Spinal cord (tissue), 10 donors: ENCODE measurements around the gene CDHR5. TPM values are rescaled to one million over a fixed set of nuclear protein-coding genes. Genes with fewer than 3 reads are reported as not detected.

Source experiments
- DNase-seq, 6 donors: peaks; one replicate each; pipeline versions ENCODE4 v3.0.0 to v3.0.0-alpha.2; 2013 to 2015; ENCODE audit warnings: low spot score in 6 of 6, low read depth in 4 of 6
- H3K27ac ChIP-seq: one replicate; pipeline ENCODE4 v1.5.1; 2013; ENCODE audit warnings: low read depth, low read length, control low read depth
- H3K27me3 ChIP-seq: one replicate; pipeline ENCODE4 v1.6.1; 2013; ENCODE audit warnings: low read length; ENCODE audit not compliant: control insufficient read depth, insufficient read depth
- H3K36me3 ChIP-seq: one replicate; pipeline ENCODE4 v1.6.1; 2013; ENCODE audit warnings: low read length; ENCODE audit not compliant: control insufficient read depth, insufficient read depth
- H3K4me1 ChIP-seq: one replicate; pipeline ENCODE4 v1.6.1; 2013; ENCODE audit warnings: low read length; ENCODE audit not compliant: control insufficient read depth, insufficient read depth
- H3K4me3 ChIP-seq: one replicate; pipeline ENCODE4 v1.5.1; 2013; ENCODE audit warnings: low read depth, low read length, control low read depth
- H3K9me3 ChIP-seq: one replicate; pipeline ENCODE4 v1.6.1; 2013; ENCODE audit warnings: low read length; ENCODE audit not compliant: control insufficient read depth, insufficient read depth
- WGBS: methylation state at CpG from one replicate; pipeline ENCODE4 v1.1.5; 2013; ENCODE audit warnings: missing lambda C conversion rate; ENCODE audit not compliant: insufficient coverage; 5-methylcytosine and 5-hydroxymethylcytosine counted together
- polyA plus RNA-seq, 2 donors: library from polyadenylated mRNA; unstranded; fragments of 120-200 nt; gene quantifications; one replicate each; pipeline ENCODE4 v1.2.1, GENCODE V29; 2013; ENCODE audit not compliant: insufficient read length in 2 of 2
- total RNA-seq, 2 donors: library from RNA; depleted of rRNA in 1 of 2; stranded (reverse); fragments of 120-200 nt in 1 of 2; fragments of >200 nt in 1 of 2; gene quantifications; one replicate each; pipeline versions ENCODE4 v1.2.3 to v1.2.4, GENCODE V29; 2013 to 2014
- donor health status: healthy.

Gene CDHR5
- total and polyA plus RNA-seq, 4 donors, result 0.71 to 2.5 (median 1.5) TPM; not detected in 1

DNA sequence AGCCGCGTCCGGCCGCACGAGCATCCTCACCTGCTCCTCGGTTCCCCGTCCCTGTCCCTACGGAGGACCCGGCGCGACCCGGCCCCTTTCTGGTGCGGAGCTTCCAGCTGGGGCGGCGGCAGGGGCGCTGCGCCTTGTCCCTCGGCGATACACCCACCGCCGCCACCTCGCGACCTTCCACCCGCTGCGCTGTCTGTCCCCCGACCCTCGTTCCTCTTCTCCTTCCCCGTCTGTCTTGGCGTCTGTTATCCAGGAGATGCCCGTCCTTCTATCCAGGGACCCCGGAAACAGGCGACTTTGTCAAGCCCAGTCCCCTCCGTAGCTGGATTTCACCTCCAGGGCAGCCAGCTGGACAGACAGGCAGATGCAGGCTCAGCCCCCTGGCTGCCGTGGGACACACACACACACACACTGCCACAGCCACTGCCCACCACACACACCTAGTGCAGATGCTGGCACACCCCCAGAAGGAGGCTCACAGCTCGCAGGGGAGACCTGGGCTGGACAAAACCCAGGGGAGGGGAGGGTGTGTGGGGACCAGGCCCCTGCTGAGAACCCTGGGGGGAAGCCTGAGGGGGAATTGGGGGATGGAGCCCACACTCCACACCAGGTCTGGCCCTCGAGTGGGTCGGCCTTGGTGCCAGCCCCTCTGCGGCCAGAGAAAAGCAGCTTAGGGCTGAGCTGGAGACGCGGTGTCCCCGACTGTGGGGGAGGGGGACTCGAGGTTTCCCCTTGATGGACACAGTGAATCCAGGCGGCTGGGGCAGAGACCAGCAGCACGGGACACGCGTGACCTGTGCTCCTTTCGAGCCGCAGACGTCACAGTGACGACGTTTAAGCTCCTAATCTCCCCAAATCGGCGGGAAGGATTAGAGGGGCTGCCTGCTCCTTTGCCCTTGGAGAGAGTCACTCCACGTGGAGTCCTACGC is 13.1 kb upstream of the CDHR5 start:
- H3K4me3 ChIP-seq, result no peak overlapping the region
- H3K27ac ChIP-seq, result no peak overlapping the region
- DNase-seq, result peak in 1 of 6 donors; percentile 16
- H3K4me1 ChIP-seq, result peaks cover 38% of the 10 kb centered on the region
- 21% methylated on average over 50 of the region's 55 CpGs for WGBS
- H3K36me3 ChIP-seq, result peaks cover 35% of the 10 kb centered on the region
- H3K9me3 ChIP-seq, result no peaks in the 10 kb centered on the region
- H3K27me3 ChIP-seq, result peaks cover 52% of the 10 kb centered on the region

DNA sequence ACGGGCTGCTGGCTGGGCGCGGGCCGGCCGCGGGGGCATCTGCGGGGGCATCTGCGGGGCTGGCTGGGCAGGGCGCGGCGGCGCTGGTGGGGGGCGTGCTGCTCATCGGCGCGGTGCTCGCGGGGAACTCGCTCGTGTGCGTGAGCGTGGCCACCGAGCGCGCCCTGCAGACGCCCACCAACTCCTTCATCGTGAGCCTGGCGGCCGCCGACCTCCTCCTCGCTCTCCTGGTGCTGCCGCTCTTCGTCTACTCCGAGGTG is 12.5 kb upstream of the CDHR5 start:
- Histone ChIP-seq H3K4me3 (no peak overlapping the region), H3K4me1 (peaks cover 38% of the 10 kb centered on the region), H3K9me3 (no peaks in the 10 kb centered on the region), H3K36me3 (peaks cover 32% of the 10 kb centered on the region), H3K27me3 (peaks cover 52% of the 10 kb centered on the region), H3K27ac (no peak overlapping the region)
- WGBS, result 2% methylated on average over 34 of the region's 34 CpGs
- no peak for DNase-seq

DNA sequence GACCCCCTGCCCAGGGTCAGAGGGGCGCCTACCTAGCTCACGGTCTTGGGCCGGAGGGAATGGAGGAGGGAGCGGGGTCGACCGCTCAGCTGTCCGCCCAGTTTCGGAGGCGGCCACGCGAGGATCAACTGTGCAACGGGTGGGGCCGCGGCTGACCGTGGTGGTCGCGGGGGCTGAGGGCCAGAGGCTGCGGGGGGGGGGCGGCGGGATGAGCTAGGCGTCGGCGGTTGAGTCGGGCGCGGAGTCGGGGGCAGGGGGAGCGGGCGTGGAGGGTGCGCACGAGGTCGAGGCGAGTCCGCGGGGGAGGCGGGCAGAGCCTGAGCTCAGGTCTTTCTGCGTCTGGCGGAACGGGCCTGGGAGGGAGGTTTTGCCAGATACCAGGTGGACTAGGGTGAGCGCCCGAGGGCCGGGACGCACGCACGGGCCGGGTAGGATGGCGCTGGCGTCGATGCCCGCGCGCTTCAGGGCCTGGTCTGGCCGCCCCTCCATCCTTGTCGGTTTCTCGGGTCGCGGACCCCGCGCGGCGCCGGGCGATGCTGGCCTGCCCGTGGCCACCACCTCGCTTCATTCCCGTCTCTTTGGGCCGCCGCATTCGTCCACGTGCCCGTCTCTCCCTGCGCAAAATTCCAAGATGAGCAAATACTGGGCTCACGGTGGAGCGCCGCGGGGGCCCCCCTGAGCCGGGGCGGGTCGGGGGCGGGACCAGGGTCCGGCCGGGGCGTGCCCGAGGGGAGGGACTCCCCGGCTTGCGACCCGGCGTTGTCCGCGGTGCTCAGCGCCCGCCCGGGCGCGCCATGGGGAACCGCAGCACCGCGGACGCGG is 12.0 kb upstream of the CDHR5 start, which contains the start of gene DRD4:
TSS of gene DRD4 (plus strand) at position 759 of the 822 bp plus-strand sequence. CDS start at position 795, 36 bp downstream.
- peaks cover 27% of the 10 kb centered on the region for H3K36me3 ChIP-seq
- H3K4me1 ChIP-seq, result peaks cover 38% of the 10 kb centered on the region
- no peak within 1 kb of the TSS for H3K27ac ChIP-seq
- no peaks in the 10 kb centered on the region for H3K9me3 ChIP-seq
- no peak within 1 kb of the TSS for H3K4me3 ChIP-seq
- 7% methylated on average over 100 of the region's 100 CpGs for WGBS
- DNase-seq, result peak in 1 of 6 donors; percentile 28
- peaks cover 52% of the 10 kb centered on the region for H3K27me3 ChIP-seq

DNA sequence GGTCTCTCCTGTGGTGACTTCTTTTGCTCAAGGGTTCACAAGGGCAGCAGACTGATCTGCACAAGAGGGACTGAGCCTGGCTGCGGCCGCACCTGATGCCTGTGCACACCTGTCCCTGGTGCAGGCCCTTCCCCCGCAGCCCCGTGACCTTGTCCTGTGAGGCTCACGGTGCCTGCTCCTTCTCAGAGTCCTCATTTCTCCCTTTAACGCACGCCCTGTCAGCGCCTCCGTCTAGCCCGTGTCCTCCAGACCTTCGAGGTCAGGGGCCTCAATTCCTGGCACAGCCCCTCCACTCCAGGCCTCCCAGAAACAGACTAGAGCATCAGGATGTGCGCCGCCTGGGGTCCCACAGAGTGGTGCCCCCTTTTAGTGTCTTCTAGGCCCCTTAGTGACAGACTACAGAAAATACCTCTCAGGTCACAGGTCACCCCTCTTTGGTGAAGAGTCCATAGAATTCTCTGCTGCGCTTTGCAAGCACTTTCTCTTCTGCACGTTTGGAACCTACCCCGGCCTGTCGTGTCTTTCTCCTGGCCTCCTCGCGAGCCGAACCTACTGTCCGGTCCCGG is 11.3 kb upstream of the CDHR5 start:
- peaks cover 35% of the 10 kb centered on the region for H3K4me1 ChIP-seq
- WGBS, result 47% methylated on average over 22 of the region's 22 CpGs
- H3K9me3 ChIP-seq, result no peaks in the 10 kb centered on the region
- no peak overlapping the region for H3K4me3 ChIP-seq
- peaks cover 22% of the 10 kb centered on the region for H3K36me3 ChIP-seq
- DNase-seq, result peak in 1 of 6 donors; percentile 1
- peaks cover 49% of the 10 kb centered on the region for H3K27me3 ChIP-seq
- H3K27ac ChIP-seq, result no peak overlapping the region

DNA sequence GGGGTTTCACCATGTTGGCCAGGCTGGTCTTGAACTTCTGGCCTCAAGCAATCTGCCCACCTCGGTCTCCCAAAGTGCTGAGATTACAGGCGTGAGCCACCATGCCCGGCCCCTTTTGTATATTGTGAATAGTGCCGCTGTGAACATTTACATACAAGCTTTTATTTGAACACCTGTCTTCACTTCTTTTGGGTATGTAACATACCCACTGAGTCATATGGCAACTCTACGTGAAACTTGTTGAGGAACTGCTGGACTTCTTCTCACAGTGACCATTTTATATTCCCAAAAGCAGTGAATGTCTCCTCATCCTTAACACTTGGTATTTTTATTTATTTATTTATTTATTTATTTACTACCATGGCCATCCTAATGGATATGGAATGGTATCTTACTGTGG is 6.1 kb upstream of the CDHR5 start:
- no peak for DNase-seq
- Histone ChIP-seq H3K27ac (no peak overlapping the region), H3K27me3 (peaks cover 29% of the 10 kb centered on the region), H3K4me1 (no peaks in the 10 kb centered on the region), H3K4me3 (no peak overlapping the region), H3K36me3 (peaks cover 11% of the 10 kb centered on the region), H3K9me3 (no peaks in the 10 kb centered on the region)
- WGBS, result 100% methylated on average over 1 of the region's 5 CpGs

DNA sequence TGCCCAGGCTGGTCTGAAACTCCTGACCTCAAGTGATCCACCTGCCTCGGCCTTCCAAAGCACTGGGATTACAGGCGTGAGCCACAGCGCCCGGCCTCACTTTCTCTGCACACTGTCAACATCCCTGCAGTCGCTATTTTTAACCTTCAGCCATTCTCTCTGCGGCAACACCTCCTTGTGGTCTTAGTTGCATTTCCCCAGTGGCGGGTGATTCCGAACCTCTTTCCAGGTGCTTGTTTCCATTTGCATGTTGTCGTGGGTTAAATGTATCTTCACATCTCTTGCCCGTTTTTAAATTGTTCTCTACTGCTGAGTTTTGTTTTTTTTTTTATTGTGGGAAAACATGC is 4.5 kb upstream of the CDHR5 start:
- Histone ChIP-seq H3K27me3 (peaks cover 39% of the 10 kb centered on the region), H3K9me3 (no peaks in the 10 kb centered on the region), H3K36me3 (peaks cover 27% of the 10 kb centered on the region), H3K27ac (no peak overlapping the region), H3K4me3 (no peak overlapping the region), H3K4me1 (no peaks in the 10 kb centered on the region)
- DNase-seq, result no peak
- WGBS, result 46% methylated on average over 6 of the region's 10 CpGs

DNA sequence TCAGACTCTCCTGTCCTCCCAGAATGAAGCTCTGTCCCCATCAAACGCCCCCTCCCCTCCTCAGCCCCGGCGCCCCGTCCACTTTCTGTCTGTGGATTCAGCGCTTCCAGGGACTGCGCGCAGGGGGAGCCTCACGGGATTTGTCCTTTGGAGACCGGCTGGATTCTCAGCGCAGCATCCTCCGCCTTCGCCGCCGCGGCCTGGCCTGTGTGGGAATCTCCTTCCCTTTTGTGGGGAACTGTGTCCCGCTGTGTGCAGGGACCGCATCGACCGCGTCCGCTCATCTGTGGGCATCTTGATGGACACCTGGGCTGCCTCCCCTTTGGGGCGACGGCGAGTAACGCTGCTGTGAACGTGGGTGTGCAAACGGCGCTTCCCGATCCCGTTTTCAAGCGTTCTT is 3.3 kb upstream of the CDHR5 start:
- H3K36me3 ChIP-seq, result peaks cover 38% of the 10 kb centered on the region
- no peak overlapping the region for H3K27ac ChIP-seq
- H3K9me3 ChIP-seq, result no peaks in the 10 kb centered on the region
- DNase-seq, result no peak
- no peak overlapping the region for H3K4me3 ChIP-seq
- H3K27me3 ChIP-seq, result peaks cover 43% of the 10 kb centered on the region
- 90% methylated on average over 30 of the region's 31 CpGs for WGBS
- no peaks in the 10 kb centered on the region for H3K4me1 ChIP-seq

DNA sequence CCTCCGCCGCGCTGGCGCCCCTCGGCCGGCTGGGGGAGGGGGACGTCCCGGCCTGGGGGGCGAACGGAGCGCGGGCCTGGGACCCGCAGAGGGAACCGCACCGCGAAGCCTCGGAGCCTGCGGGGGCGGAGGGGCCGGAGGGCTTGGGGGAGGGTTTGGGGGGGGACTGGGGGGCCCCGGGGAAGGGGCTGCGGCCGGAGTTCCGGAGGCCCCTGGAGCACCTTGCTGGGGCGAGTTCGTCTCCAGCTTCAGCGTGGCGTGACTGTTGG is 2.5 kb upstream of the CDHR5 start:
- no peaks in the 10 kb centered on the region for H3K4me1 ChIP-seq
- H3K9me3 ChIP-seq, result no peaks in the 10 kb centered on the region
- H3K27ac ChIP-seq, result no peak overlapping the region
- peaks cover 43% of the 10 kb centered on the region for H3K27me3 ChIP-seq
- 27% methylated on average over 12 of the region's 28 CpGs for WGBS
- no peak for DNase-seq
- H3K36me3 ChIP-seq, result peaks cover 38% of the 10 kb centered on the region
- no peak overlapping the region for H3K4me3 ChIP-seq

DNA sequence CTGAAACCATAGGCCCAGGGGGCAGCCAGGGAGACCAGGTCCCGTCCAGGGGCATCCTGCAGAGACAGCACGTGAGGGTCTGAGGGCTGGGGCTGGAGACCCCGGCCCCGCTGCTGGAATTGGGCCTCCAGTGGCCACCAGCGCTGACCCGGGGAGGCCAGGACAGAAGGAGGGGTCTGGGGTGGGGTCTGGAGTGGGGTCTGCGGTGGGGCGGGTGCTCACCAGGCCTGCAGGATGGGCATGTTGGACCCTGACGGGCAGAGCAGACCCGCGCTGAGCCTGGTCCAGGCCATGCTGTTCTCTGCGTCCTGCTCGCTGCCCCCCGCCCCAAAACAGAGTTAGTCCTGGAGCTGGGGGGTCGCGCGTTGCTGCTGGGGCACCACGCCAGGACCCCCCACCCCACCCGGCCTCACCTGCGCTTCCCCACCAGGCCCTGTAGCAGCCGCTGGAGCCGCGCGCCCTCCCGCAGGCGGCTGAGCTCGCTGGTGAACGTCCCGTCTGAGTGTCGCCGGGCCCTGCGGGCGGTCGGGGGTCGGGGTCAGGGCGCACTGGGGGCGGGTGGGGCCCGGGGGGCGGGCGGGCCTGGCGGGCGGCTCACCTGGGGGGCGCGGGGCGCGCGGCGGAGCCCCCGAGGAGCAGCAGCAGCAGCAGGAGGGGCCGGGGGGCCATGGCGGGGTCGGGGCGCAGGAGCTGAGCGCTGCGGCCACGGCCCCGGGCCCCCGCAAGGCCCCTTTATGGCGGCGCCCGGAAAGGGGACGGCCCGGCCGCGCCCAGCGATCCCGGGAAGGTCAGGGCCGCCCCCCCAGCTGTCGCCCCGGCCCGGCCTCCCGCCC is 1.9 kb upstream of the CDHR5 start, which contains the start of gene SCT:
TSS of gene SCT (minus strand) at position 707 of the 833 bp plus-strand sequence. CDS start at position 669, 38 bp downstream.
- Histone ChIP-seq H3K27me3 (peaks cover 43% of the 10 kb centered on the region), H3K4me1 (no peaks in the 10 kb centered on the region), H3K4me3 (no peak within 1 kb of the TSS), H3K9me3 (no peaks in the 10 kb centered on the region), H3K27ac (no peak within 1 kb of the TSS), H3K36me3 (peaks cover 41% of the 10 kb centered on the region)
- DNase-seq, result no peak
- WGBS, result 7% methylated on average over 56 of the region's 72 CpGs
